Gastroesophageal sphincter (tissue), 3 donors: ENCODE data around the gene CDX2.

Experiments used
- CTCF ChIP-seq, 4 experiments: fragments of 200-600 bp in 2 of 4; fragments of 450-650 bp in 2 of 4; sonication (generic) in 1 of 4; IDR thresholded peaks; one replicate each; pipeline ENCODE4 v1.5.1; 2017 to 2019; ENCODE audit warnings: antibody characterized with exemption in 4 of 4, mild to moderate bottlenecking in 2 of 4, moderate library complexity in 2 of 4
- POLR2AphosphoS5 ChIP-seq: sonication (generic); formaldehyde crosslinking; IDR thresholded peaks from one replicate; pipeline ENCODE4 v1.6.1; 2017; ENCODE audit warnings: antibody characterized with exemption

DNA sequence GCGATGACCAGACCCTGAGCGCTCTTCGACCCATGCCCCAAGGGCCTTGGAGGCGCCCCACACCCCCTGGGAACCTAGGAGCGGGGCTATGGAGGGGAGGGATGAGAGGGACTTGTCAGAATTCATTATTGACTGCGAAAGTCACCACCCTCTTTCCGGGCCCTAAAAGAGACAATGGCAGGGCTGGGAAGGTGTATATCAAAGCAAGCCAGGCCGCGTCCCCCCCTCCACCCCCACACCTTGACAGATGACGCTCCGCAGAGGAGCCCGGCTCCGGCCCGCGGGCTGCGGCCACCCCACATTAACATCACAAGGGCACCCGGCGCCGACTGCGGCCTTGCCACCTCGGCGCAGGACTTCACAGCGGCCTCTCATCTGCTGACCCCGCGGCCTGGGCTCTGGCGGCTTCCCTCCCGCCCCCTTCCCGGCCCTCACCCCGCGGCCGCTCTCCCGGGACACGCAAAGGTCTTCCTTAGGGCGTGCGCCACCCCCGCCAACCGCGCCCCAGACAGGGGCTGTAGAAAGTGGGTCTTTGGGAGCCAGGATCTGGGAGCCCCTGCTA, 2.4 kb downstream of the CDX2 start:
- TF ChIP-seq CTCF (IDR thresholded peaks at IDR 0.05) (no peak), POLR2AphosphoS5 (no peak)
